GM23248 (cell line): ENCODE data around the gene FAM221B. TPM values are rescaled to one million over a fixed set of nuclear protein-coding genes. Genes with fewer than 3 reads are reported as not detected.

Experiments used
- DNase-seq: peaks from one replicate; pipeline ENCODE4 v3.0.0-alpha.2; 2015
- H2AFZ ChIP-seq: fragments of 200-600 bp; sonication (generic); 2 replicates; pipeline ENCODE4 v1.6.1; 2016; ENCODE audit warnings: antibody characterized with exemption
- H3F3A ChIP-seq: fragments of 200-600 bp; sonication (generic); 2 replicates; pipeline ENCODE4 v1.6.1; 2016; ENCODE audit warnings: mild to moderate bottlenecking, antibody characterized with exemption, mixed run types; ENCODE audit not compliant: insufficient read depth
- H3K27ac ChIP-seq: fragments of 200-600 bp; sonication (generic); 2 replicates; pipeline ENCODE4 v1.5.1; 2016; ENCODE audit warnings: mild to moderate bottlenecking
- H3K27me3 ChIP-seq: fragments of 200-600 bp; sonication (generic); replicated peaks from 2 replicates; pipeline ENCODE4 v1.6.1; 2016; ENCODE audit warnings: mild to moderate bottlenecking; ENCODE audit not compliant: insufficient read depth
- H3K36me3 ChIP-seq: fragments of 200-600 bp; sonication (generic); 2 replicates; pipeline ENCODE4 v1.6.1; 2016; ENCODE audit warnings: low read depth, mild to moderate bottlenecking
- H3K4me1 ChIP-seq: fragments of 200-600 bp; sonication (generic); 2 replicates; pipeline ENCODE4 v1.6.1; 2016; ENCODE audit warnings: mild to moderate bottlenecking; ENCODE audit not compliant: insufficient read depth
- H3K4me2 ChIP-seq: fragments of 200-600 bp; sonication (generic); one replicate; pipeline ENCODE4 v1.6.1; 2016; ENCODE audit warnings: mild to moderate bottlenecking; ENCODE audit not compliant: unreplicated experiment
- H3K4me3 ChIP-seq: fragments of 200-600 bp; sonication (generic); 2 replicates; pipeline ENCODE4 v1.5.1; 2016; ENCODE audit warnings: mild to moderate bottlenecking
- H3K79me2 ChIP-seq: fragments of 200-600 bp; sonication (generic); 2 replicates; pipeline ENCODE4 v1.6.1; 2016; ENCODE audit warnings: mild to moderate bottlenecking; ENCODE audit not compliant: insufficient read depth
- H3K9ac ChIP-seq: fragments of 200-600 bp; sonication (generic); 2 replicates; pipeline ENCODE4 v1.6.1; 2016; ENCODE audit warnings: mild to moderate bottlenecking
- H3K9me2 ChIP-seq: fragments of 200-600 bp; sonication (generic); 2 replicates; pipeline ENCODE4 v1.6.1; 2016; ENCODE audit warnings: mixed run types, mild to moderate bottlenecking, moderate library complexity; ENCODE audit not compliant: insufficient read depth
- H3K9me3 ChIP-seq: fragments of 200-600 bp; sonication (generic); one replicate; pipeline ENCODE4 v1.6.1; 2017; ENCODE audit warnings: low read depth
- H4K20me1 ChIP-seq: fragments of 200-600 bp; sonication (generic); 2 replicates; pipeline ENCODE4 v1.6.0; 2016; ENCODE audit not compliant: insufficient read depth
- EZH2 ChIP-seq: fragments of 200-600 bp; sonication (generic); IDR thresholded peaks from 2 replicates; pipeline ENCODE4 v1.6.1; 2018; ENCODE audit warnings: antibody characterized with exemption, mild to moderate bottlenecking; ENCODE audit not compliant: insufficient read depth, poor library complexity, severe bottlenecking
- EZH2phosphoT487 ChIP-seq: fragments of 200-600 bp; sonication (generic); IDR thresholded peaks from 2 replicates; pipeline ENCODE4 v1.6.1; 2018; ENCODE audit warnings: antibody characterized with exemption, moderate library complexity, mild to moderate bottlenecking, low read depth; ENCODE audit not compliant: insufficient read depth
- WGBS, 2 experiments: methylation state at CpG; one replicate each; pipeline ENCODE4 v1.1.6; 2015 to 2017; ENCODE audit warnings: low lambda C conversion rate in 2 of 2, low coverage in 1 of 2; ENCODE audit errors: missing lambda C conversion rate in 2 of 2; 5-methylcytosine and 5-hydroxymethylcytosine counted together
- in situ Hi-C: fragments of 300-500 bp; cut with MboI; formaldehyde crosslinking; loops from 2 replicates; pipeline ENCODE4 v1.15.0; 2020
- polyA plus RNA-seq: library from polyadenylated mRNA; unstranded; fragments of >200 nt; fragmentation: Nextera tagmentation; extraction: Ambion mirVana; gene quantifications from 2 replicates; pipeline ENCODE4 v1.2.1, GENCODE V29; 2016
- total RNA-seq: library from RNA; depleted of rRNA; stranded (reverse); fragments of >200 nt; shearing (Covaris generic); gene quantifications from 2 replicates; pipeline ENCODE4 v1.2.3, GENCODE V29; 2014

The FAM221B gene
- total and polyA plus RNA-seq, 2 experiments from 2014 or later = not detected

GRCh38 chr9:35774907-35775635, 53.5 kb downstream of the FAM221B start:
- Histone ChIP-seq H3K27me3 (peaks cover 21% of the 10 kb centered on the region), H3K9ac (no peak overlapping the region), H3K9me3 (no peaks in the 10 kb centered on the region), H3K36me3 (no peaks in the 10 kb centered on the region), H3F3A (peaks cover 7% of the 10 kb centered on the region; the same call in 1 of the 2 replicates), H4K20me1 (no peaks in the 10 kb centered on the region), H3K79me2 (no peaks in the 10 kb centered on the region), H3K27ac (no peak overlapping the region), H3K9me2 (no peaks in the 10 kb centered on the region), H3K4me3 (no peak overlapping the region), H2AFZ (no peak overlapping the region), H3K4me2 (no peak overlapping the region), H3K4me1 (peaks cover 7% of the 10 kb centered on the region)
- no peak for DNase-seq
- WGBS, 2 experiments = 77 to 79% methylated on average over 7 of the region's 7 CpGs
- in situ Hi-C loops = no loop called here
- TF ChIP-seq EZH2 (no peak), EZH2phosphoT487 (no peak)

GRCh38 chr9:35771943-35772342, 56.6 kb downstream of the FAM221B start:
- no peaks in the 10 kb centered on the region for H4K20me1 ChIP-seq
- WGBS, 2 experiments = 51 to 57% methylated on average over 3 of the region's 3 CpGs
- H2AFZ ChIP-seq = no peak overlapping the region
- H3K9me2 ChIP-seq = no peaks in the 10 kb centered on the region
- H3F3A ChIP-seq = peaks cover 7% of the 10 kb centered on the region; the same call in 1 of the 2 replicates
- no peak for DNase-seq
- H3K9me3 ChIP-seq = no peaks in the 10 kb centered on the region
- no peaks in the 10 kb centered on the region for H3K79me2 ChIP-seq
- no peaks in the 10 kb centered on the region for H3K36me3 ChIP-seq
- in situ Hi-C loops = no loop called here
- no peak overlapping the region for H3K4me3 ChIP-seq
- TF ChIP-seq EZH2 = no peak
- TF ChIP-seq EZH2phosphoT487 = no peak
- H3K4me2 ChIP-seq = no peak overlapping the region
- H3K27ac ChIP-seq = no peak overlapping the region
- no peak overlapping the region for H3K9ac ChIP-seq
- peaks cover 7% of the 10 kb centered on the region for H3K4me1 ChIP-seq
- peaks cover 5% of the 10 kb centered on the region for H3K27me3 ChIP-seq

GRCh38 chr9:35771534-35771933, 57.0 kb downstream of the FAM221B start:
- Histone ChIP-seq H4K20me1 (no peaks in the 10 kb centered on the region), H3K4me1 (peaks cover 7% of the 10 kb centered on the region), H3K4me3 (no peak overlapping the region), H3K9me2 (no peaks in the 10 kb centered on the region), H3K36me3 (no peaks in the 10 kb centered on the region), H3K79me2 (no peaks in the 10 kb centered on the region), H3F3A (peaks cover 7% of the 10 kb centered on the region; the same call in 1 of the 2 replicates), H3K9ac (no peak overlapping the region), H3K9me3 (no peaks in the 10 kb centered on the region), H2AFZ (no peak overlapping the region), H3K4me2 (no peak overlapping the region), H3K27me3 (peaks cover 5% of the 10 kb centered on the region), H3K27ac (no peak overlapping the region)
- WGBS, 2 experiments = 20 to 27% methylated on average over 1 of the region's 1 CpG
- peak; percentile 34 for DNase-seq
- in situ Hi-C loops = no loop called here
- TF ChIP-seq EZH2 = no peak
- TF ChIP-seq EZH2phosphoT487 = no peak

DNA sequence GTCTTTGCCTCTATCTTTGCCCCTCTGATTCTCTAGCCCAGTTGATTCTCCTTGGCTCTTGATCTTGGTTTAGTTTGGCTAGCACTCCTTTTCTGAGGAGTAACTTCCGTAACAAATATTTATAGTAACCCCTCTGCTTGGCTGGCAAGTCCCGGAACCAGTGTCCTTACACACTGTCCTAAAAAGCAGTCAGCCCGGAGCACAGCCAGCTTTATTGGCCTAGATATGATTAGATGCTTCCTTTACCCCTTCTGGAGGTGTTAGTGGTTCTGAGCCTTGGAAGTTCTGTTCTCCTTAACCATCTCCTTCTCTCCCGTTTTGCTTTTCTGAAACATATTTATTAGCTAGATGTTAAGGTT, 57.5 kb downstream of the FAM221B start:
- H3K4me2 ChIP-seq = no peak overlapping the region
- WGBS, 2 experiments = 16 to 18% methylated on average over 4 of the region's 4 CpGs
- no peaks in the 10 kb centered on the region for H4K20me1 ChIP-seq
- no peaks in the 10 kb centered on the region for H3K36me3 ChIP-seq
- in situ Hi-C loops = no loop called here
- no peaks in the 10 kb centered on the region for H3K9me3 ChIP-seq
- peaks cover 5% of the 10 kb centered on the region for H3K27me3 ChIP-seq
- no peak overlapping the region for H2AFZ ChIP-seq
- no peak overlapping the region for H3K9ac ChIP-seq
- no peaks in the 10 kb centered on the region for H3K79me2 ChIP-seq
- H3K4me3 ChIP-seq = no peak overlapping the region
- DNase-seq = no peak
- peaks cover 7% of the 10 kb centered on the region; the same call in 1 of the 2 replicates for H3F3A ChIP-seq
- H3K9me2 ChIP-seq = no peaks in the 10 kb centered on the region
- H3K4me1 ChIP-seq = peaks cover 7% of the 10 kb centered on the region
- no peak overlapping the region for H3K27ac ChIP-seq
- no peak for TF ChIP-seq EZH2phosphoT487
- TF ChIP-seq EZH2 = no peak
